ENCODE measurements around the gene SLC25A47. TPM values are rescaled to one million over a fixed set of nuclear protein-coding genes. Genes with fewer than 3 reads are reported as not detected.

SLC25A47 gene
- total and polyA plus RNA-seq, 2 experiments from 2014 or later = not detected

DNA sequence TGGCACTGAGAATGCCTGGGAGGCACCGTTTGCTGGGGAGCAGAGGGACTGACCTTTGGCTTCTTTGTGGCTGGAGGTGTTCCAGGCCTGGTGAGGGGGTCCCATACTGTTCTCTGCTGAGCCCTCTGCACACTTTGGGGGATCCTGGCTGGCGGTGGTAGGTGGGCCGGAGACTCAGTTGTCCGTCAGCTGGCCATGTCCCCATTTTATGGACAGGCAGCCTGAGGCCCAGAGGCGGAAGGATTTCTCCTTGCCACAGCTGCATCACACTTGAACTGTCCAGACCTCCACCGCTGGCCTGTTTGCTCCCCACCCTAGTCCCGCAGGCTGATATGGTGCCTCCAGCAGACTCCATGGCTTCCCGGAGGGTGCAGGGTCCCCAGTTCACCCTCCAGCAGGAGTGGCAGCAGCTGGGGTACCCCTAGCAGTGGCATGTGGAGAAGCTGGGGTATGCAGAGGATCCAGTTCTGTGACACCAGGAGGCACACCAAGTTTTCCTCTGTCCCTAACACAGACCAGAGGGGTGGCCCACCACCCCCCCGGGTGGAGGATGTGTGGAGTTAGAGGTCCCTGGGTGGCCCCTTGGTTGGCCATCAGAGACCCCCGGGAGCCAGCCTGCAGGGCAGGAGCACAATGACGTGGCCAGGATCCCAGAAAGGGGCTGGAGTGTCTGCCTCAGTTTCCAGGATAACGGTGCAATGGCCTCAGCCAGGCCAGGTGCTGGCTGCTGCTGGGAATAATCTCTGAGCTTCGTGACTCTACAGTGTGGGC, 31.6 kb upstream of the SLC25A47 start:
- H3K27me3 ChIP-seq (replicated peaks; ENCODE audit: insufficient read depth) = no peaks in the 10 kb centered on the region
- in situ Hi-C loops (cut with MboI) = no loop called here

DNA sequence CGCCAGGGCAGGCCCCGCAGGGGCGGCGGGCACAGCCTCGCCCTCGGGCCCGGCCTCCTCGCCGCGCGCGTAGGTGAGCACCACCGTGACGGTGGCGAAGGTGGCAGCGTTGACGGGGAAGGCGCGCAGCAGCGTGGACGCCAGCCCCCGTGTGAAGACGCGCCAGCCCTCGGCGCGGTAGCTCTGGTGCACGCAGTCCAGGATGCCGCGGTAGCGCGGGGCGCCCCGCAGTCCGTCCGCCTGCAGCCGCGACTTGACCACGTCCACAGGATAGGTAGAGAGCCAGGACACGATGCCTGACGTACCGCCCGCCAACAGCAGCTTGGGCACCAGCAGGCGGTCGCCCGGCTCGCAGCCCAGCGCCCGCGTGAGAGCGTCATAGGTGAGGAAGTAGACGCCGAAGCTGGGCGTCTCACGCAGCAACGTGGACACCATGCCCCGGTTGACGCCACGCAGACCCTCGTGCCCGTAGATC, 30.8 kb upstream of the SLC25A47 start:
- TF ChIP-seq EZH2phosphoT487 (IDR thresholded peaks at IDR 0.05; ENCODE audit: insufficient read depth, low read depth) = no peak
- no peak for TF ChIP-seq EZH2 (IDR thresholded peaks at IDR 0.05; ENCODE audit: insufficient read depth, poor library complexity, severe bottlenecking)
- Histone ChIP-seq H3K79me2 (ENCODE audit: insufficient read depth) (no peaks in the 10 kb centered on the region), H3K36me3 (ENCODE audit: low read depth) (no peaks in the 10 kb centered on the region), H2AFZ (no peak overlapping the region), H3K9me3 (ENCODE audit: low read depth) (no peaks in the 10 kb centered on the region), H3K27ac (no peak overlapping the region), H3K9me2 (ENCODE audit: insufficient read depth) (no peaks in the 10 kb centered on the region), H3K4me3 (no peak overlapping the region), H4K20me1 (ENCODE audit: insufficient read depth) (no peaks in the 10 kb centered on the region), H3K4me1 (ENCODE audit: insufficient read depth) (peaks cover 11% of the 10 kb centered on the region), H3K27me3 (replicated peaks; ENCODE audit: insufficient read depth) (no peaks in the 10 kb centered on the region), H3K4me2 (ENCODE audit: unreplicated experiment) (no peak overlapping the region), H3F3A (ENCODE audit: insufficient read depth) (no peaks in the 10 kb centered on the region), H3K9ac (no peak overlapping the region)
- in situ Hi-C loops (cut with MboI) = no loop called here
- no peak for DNase-seq
- 96 to 97% methylated on average over 40 to 60 of the region's 61 CpGs for WGBS, 2 experiments (ENCODE audit: low coverage in 1 of 2, low lambda C conversion rate in 2 of 2, missing lambda C conversion rate in 2 of 2)

More for the DNA sequence above, 31.6 kb upstream of the SLC25A47 start:
- 90 to 93% methylated on average over 12 to 13 of the region's 13 CpGs for WGBS, 2 experiments (ENCODE audit: low coverage in 1 of 2, low lambda C conversion rate in 2 of 2, missing lambda C conversion rate in 2 of 2)
- Histone ChIP-seq H3K79me2 (ENCODE audit: insufficient read depth) (no peaks in the 10 kb centered on the region), H3F3A (ENCODE audit: insufficient read depth) (no peaks in the 10 kb centered on the region), H3K9ac (no peak overlapping the region), H3K27ac (no peak overlapping the region), H3K4me2 (ENCODE audit: unreplicated experiment) (no peak overlapping the region), H3K36me3 (ENCODE audit: low read depth) (no peaks in the 10 kb centered on the region), H3K4me1 (ENCODE audit: insufficient read depth) (peaks cover 5% of the 10 kb centered on the region; the same call in 1 of the 2 replicates), H3K9me3 (ENCODE audit: low read depth) (no peaks in the 10 kb centered on the region), H3K9me2 (ENCODE audit: insufficient read depth) (no peaks in the 10 kb centered on the region), H3K4me3 (no peak overlapping the region), H2AFZ (no peak overlapping the region), H4K20me1 (ENCODE audit: insufficient read depth) (no peaks in the 10 kb centered on the region)
- DNase-seq = no peak
- no peak for TF ChIP-seq EZH2 (IDR thresholded peaks at IDR 0.05; ENCODE audit: insufficient read depth, poor library complexity, severe bottlenecking)
- no peak for TF ChIP-seq EZH2phosphoT487 (IDR thresholded peaks at IDR 0.05; ENCODE audit: insufficient read depth, low read depth)

DNA sequence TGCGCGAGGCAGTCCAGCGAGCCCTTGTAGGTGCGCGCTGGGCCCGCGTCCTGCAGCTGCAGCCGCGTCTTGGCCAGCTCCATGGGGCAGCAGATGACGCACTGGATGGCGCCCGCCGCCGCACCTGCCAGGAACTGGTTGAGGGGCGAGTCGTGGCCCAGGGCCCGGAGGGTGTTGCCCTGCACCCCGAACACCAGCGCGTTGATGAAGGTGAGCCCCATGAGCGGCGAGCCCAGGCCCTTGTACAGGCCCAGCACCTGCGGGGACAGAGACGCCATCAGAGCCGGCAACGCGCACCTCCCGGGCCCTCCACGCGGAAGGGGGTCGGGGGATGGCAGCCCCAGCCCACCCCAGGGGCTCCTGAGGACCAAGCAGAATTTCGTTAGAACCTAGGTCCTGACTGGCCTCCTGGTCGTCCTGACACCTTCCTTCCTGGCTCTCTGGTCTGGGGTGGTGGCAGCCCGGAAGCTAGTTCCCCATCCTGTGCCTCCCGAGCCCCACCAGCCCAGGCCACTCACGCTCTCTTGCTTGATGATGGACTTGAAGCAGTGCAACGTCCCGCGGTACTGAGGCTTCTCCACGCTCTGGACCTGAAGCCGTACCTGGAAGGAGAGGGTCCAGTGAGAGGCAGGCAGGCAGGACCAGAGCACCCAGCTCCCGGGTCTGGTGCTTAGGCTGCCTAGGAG, 30.2 kb upstream of the SLC25A47 start:
- H3K4me3 ChIP-seq = no peak overlapping the region
- no peaks in the 10 kb centered on the region for H3K27me3 ChIP-seq (replicated peaks; ENCODE audit: insufficient read depth)
- no peaks in the 10 kb centered on the region for H3K9me2 ChIP-seq (ENCODE audit: insufficient read depth)
- H3K79me2 ChIP-seq (ENCODE audit: insufficient read depth) = no peaks in the 10 kb centered on the region
- H3K4me1 ChIP-seq (ENCODE audit: insufficient read depth) = peaks cover 15% of the 10 kb centered on the region
- no peaks in the 10 kb centered on the region for H3K36me3 ChIP-seq (ENCODE audit: low read depth)
- H2AFZ ChIP-seq = no peak overlapping the region
- no peaks in the 10 kb centered on the region for H4K20me1 ChIP-seq (ENCODE audit: insufficient read depth)
- H3K9ac ChIP-seq = no peak overlapping the region
- DNase-seq = no peak
- WGBS, 2 experiments (ENCODE audit: low coverage in 1 of 2, low lambda C conversion rate in 2 of 2, missing lambda C conversion rate in 2 of 2) = 93 to 94% methylated on average over 30 to 39 of the region's 42 CpGs
- no peak overlapping the region for H3K27ac ChIP-seq
- no peak overlapping the region for H3K4me2 ChIP-seq (ENCODE audit: unreplicated experiment)
- no peaks in the 10 kb centered on the region for H3F3A ChIP-seq (ENCODE audit: insufficient read depth)
- in situ Hi-C loops (cut with MboI) = no loop called here
- no peaks in the 10 kb centered on the region for H3K9me3 ChIP-seq (ENCODE audit: low read depth)
- TF ChIP-seq EZH2phosphoT487 (IDR thresholded peaks at IDR 0.05; ENCODE audit: insufficient read depth, low read depth) = no peak
- no peak for TF ChIP-seq EZH2 (IDR thresholded peaks at IDR 0.05; ENCODE audit: insufficient read depth, poor library complexity, severe bottlenecking)

DNA sequence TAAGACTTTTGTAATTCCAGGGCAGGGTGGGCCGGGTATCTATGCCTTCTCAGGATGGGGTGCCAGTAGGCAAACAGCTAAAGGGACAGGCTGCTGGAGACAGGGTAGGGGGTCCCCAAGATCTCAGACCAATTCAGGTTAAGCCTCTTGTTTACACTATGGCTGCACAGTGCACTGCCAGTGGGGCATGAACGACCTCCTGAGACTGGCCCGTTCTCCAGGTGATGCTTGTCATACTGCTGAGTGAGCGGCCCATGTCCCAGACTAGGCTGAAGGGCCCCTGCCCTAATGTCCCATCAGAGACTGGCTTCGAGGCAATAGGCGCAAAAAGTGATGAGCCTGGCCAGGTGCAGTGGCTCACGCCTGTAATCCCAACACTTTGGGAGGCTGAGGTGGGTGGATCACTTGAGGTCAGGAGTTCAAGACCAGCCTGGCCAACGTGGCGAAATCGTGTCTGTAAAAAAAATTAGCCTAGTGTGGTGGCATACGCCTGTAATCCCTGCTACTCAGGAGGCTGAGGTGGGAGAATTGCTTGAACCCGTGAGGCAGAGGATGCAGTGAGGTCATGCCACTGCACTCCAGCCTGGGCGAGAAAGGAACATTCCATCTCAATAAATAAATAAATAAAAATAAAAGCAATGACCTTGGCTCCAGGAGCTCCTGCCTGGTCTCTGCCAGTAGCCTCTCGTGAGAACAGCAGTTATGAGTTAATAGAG, 29.5 kb upstream of the SLC25A47 start:
- Histone ChIP-seq H3K9me2 (ENCODE audit: insufficient read depth) (no peaks in the 10 kb centered on the region), H3K9ac (no peak overlapping the region), H4K20me1 (ENCODE audit: insufficient read depth) (no peaks in the 10 kb centered on the region), H3K9me3 (ENCODE audit: low read depth) (no peaks in the 10 kb centered on the region), H2AFZ (no peak overlapping the region), H3K36me3 (ENCODE audit: low read depth) (no peaks in the 10 kb centered on the region), H3F3A (ENCODE audit: insufficient read depth) (no peaks in the 10 kb centered on the region), H3K4me1 (ENCODE audit: insufficient read depth) (peaks cover 15% of the 10 kb centered on the region), H3K79me2 (ENCODE audit: insufficient read depth) (no peaks in the 10 kb centered on the region), H3K27ac (no peak overlapping the region), H3K4me3 (no peak overlapping the region), H3K4me2 (ENCODE audit: unreplicated experiment) (no peak overlapping the region), H3K27me3 (replicated peaks; ENCODE audit: insufficient read depth) (no peaks in the 10 kb centered on the region)
- in situ Hi-C loops (cut with MboI) = no loop called here
- TF ChIP-seq EZH2phosphoT487 (IDR thresholded peaks at IDR 0.05; ENCODE audit: insufficient read depth, low read depth) (no peak), EZH2 (IDR thresholded peaks at IDR 0.05; ENCODE audit: insufficient read depth, poor library complexity, severe bottlenecking) (no peak)
- WGBS, 2 experiments (ENCODE audit: low coverage in 1 of 2, low lambda C conversion rate in 2 of 2, missing lambda C conversion rate in 2 of 2) = 60 to 63% methylated on average over 14 of the region's 14 CpGs
- no peak for DNase-seq
